HepG2 (cell line): ENCODE measurements around the gene JSRP1.

Experiments used
- HDAC1 ChIP-seq: sonication (generic); formaldehyde crosslinking; IDR thresholded peaks from 2 replicates; pipeline ENCODE4 v1.5.1; 2020; ENCODE audit warnings: mild to moderate bottlenecking, missing genetic modification reagents
- SSRP1 ChIP-seq: IDR thresholded peaks from 2 replicates; pipeline ENCODE4 v1.6.1; 2016; ENCODE audit warnings: control low read depth
- TF ChIP-seq, protein P1 (sequence below): sonication (generic); formaldehyde crosslinking; IDR thresholded peaks from 2 replicates; pipeline ENCODE4 v1.8.0; 2022; ENCODE audit warnings: missing genetic modification reagents, low read depth, mild to moderate bottlenecking, borderline replicate concordance

DNA sequence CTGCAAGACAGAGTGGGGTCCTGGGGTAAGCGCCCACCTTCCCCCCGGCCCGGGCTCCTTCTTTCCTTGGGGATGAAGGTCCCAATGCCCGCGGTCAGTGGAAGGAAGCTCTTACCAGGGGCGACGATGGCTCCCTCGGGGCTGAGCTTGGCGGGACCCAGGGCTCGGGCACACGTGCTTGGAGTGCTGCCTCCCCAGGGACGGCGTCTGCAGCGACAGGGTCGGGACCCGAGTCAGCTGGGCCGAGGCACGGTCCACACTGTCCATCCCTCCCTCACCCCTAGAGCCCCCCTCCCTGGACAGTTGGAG, 3.5 kb downstream of the JSRP1 start:
- TF ChIP-seq SSRP1 (CRISPR knock-in tag) (no peak), HDAC1 (CRISPR knock-in tag) (peak; percentile 19; the same call in 1 of the 2 replicates)
- TF ChIP-seq, protein P1, sequence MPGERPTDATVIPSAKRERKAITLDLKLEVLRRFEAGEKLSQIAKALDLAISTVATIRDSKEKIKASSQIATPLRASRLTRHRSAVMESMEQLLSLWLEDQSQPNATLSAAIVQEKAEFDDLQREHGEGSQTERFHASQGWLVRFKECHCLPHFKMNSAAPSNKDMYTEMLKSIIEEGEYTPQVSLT, result no peak
